ENCODE results near the gene DAD1. TPM values are rescaled to one million over a fixed set of nuclear protein-coding genes. Genes with fewer than 3 reads are reported as not detected.

The DAD1 gene
- total RNA-seq, 2 experiments from 2014 or later, result 194 to 196 TPM

DNA sequence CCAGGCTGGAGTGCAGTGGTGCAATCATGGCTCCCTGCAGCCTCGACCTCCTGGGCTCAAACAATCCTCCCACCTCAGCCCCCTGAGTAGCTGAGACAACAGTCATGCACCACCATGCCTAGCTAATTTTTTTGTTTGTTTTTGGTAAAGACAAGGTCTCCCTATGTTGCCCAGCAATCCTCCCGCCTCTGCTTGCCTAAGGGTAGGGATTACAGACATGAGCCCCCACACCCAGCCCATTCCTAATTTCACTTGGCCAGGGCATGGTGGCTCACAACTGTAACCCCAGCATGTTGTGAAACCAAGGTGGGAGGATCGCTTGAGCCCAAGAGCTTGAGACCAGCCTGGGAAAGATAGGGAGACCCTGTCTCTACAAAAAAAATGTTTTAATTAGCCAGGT lies 9.1 kb downstream of the DAD1 start:
- DNase-seq (no peak), ATAC-seq (no peak)
- no peak overlapping the region for H3K4me3 Mint-ChIP-seq
- no peaks in the 10 kb centered on the region for H3K27me3 Mint-ChIP-seq
- peaks cover 62% of the 10 kb centered on the region for H3K4me1 Mint-ChIP-seq (ENCODE audit: low read depth)
- H3K27ac Mint-ChIP-seq, result no peak overlapping the region
- TF ChIP-seq, protein P1, sequence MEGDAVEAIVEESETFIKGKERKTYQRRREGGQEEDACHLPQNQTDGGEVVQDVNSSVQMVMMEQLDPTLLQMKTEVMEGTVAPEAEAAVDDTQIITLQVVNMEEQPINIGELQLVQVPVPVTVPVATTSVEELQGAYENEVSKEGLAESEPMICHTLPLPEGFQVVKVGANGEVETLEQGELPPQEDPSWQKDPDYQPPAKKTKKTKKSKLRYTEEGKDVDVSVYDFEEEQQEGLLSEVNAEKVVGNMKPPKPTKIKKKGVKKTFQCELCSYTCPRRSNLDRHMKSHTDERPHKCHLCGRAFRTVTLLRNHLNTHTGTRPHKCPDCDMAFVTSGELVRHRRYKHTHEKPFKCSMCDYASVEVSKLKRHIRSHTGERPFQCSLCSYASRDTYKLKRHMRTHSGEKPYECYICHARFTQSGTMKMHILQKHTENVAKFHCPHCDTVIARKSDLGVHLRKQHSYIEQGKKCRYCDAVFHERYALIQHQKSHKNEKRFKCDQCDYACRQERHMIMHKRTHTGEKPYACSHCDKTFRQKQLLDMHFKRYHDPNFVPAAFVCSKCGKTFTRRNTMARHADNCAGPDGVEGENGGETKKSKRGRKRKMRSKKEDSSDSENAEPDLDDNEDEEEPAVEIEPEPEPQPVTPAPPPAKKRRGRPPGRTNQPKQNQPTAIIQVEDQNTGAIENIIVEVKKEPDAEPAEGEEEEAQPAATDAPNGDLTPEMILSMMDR (IDR thresholded peaks at IDR 0.05), result no peak
- no peaks in the 10 kb centered on the region for H3K9me3 Mint-ChIP-seq
- H3K36me3 Mint-ChIP-seq (ENCODE audit: low read depth), result peaks cover 57% of the 10 kb centered on the region
- ChIA-PET POLR2A (interaction anchor here (0.6 kb wide), 1 partner anchor 9 kb away, joined by 3 read pairs; the partner anchor contains the start of gene DAD1), CTCF (interaction anchor here (2.3 to 2.6 kb wide), 2 partner anchors 9 to 10 kb away, joined by 6 to 20 read pairs; partner anchors contain the start of gene DAD1)
- intact Hi-C loops (cut with micrococcal nuclease), result loop anchor here (10.0 kb wide), 2 partner anchors 135 to 245 kb away; partner anchors contain the start of gene MRPL52

DNA sequence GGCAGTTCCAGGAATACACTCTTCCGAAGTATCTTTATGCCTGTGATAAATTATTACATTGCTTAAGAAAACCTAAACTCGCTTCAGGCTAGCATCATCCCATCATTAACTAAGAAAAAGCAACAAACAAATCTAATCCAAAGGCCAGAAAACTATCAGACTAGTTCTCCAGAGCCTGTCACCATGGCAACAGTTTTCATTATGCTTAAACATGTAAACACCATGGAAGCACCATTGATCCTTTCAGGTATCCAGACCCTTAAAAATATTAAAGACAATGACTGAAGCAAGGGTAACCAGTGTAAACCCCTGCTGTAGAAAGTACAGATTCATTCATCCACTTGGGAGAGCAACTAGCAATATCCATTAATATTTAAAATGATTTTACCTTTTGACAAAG lies 9.8 kb downstream of the DAD1 start:
- ATAC-seq (no peak), DNase-seq (no peak)
- Mint-ChIP-seq H3K27ac (peak overlapping the region; percentile 73), H3K36me3 (ENCODE audit: low read depth) (peaks cover 57% of the 10 kb centered on the region), H3K4me1 (ENCODE audit: low read depth) (peaks cover 58% of the 10 kb centered on the region), H3K9me3 (no peaks in the 10 kb centered on the region), H3K27me3 (no peaks in the 10 kb centered on the region), H3K4me3 (peak overlapping the region; percentile 7)
- intact Hi-C loops (cut with micrococcal nuclease), result loop anchor here (10.0 kb wide), 1 partner anchor 246 kb away; the partner anchor contains the start of gene MRPL52
- CTCF ChIA-PET, result interaction anchor here (1.3 to 2.6 kb wide), 3 partner anchors 9 to 22 kb away, joined by 5 to 20 read pairs (median 6); partner anchors contain the start of gene DAD1
- POLR2A ChIA-PET, result interaction anchor here (0.6 to 1.1 kb wide), 2 partner anchors 9 to 665 kb away, joined by 3 read pairs; partner anchors contain the start of gene DAD1
- TF ChIP-seq, protein P1 (IDR thresholded peaks at IDR 0.05), result no peak

- ChIA-PET CTCF (no interaction called here), POLR2A (no interaction called here)
- TF ChIP-seq, protein P1 (IDR thresholded peaks at IDR 0.05), result no peak
- Mint-ChIP-seq H3K4me1 (ENCODE audit: low read depth) (peaks cover 57% of the 10 kb centered on the region), H3K27me3 (no peaks in the 10 kb centered on the region), H3K9me3 (no peaks in the 10 kb centered on the region), H3K36me3 (ENCODE audit: low read depth) (peaks cover 58% of the 10 kb centered on the region), H3K4me3 (no peak overlapping the region), H3K27ac (peak overlapping the region; percentile 1)
- DNase-seq (no peak), ATAC-seq (peak; percentile 45)
- intact Hi-C loops (cut with micrococcal nuclease), result loop anchor here (10.0 kb wide), 1 partner anchor 247 kb away; the partner anchor contains the start of gene MRPL52
These were observed 11.6 kb downstream of the DAD1 start for GRCh38 chr14:22577334-22577908.

DNA sequence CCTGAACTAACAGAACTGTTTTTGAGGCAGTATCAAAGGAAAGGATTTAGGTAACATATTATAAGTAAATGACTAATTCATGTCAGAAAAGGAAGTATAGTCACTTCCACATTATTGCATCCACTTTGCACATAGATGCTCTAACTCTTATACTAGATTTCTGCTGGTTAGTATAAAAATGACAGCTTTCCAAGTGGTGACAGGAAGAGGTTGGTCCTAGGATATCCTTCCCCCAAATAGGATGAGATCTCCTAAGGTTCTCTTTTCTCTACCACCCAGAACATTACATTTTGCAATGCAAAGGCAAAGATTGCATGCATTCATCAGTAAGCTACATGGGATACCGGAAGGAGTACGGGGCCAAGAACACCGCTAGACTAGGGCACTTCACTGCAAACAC lies 15.2 kb downstream of the DAD1 start:
- no peak overlapping the region for H3K27ac Mint-ChIP-seq
- POLR2A ChIA-PET, result interaction anchor here (0.9 to 15.6 kb wide), 3 partner anchors 15 to 193 kb away, joined by 3 to 397 read pairs (median 4); partner anchors contain the start of genes DAD1 and OXA1L
- H3K4me1 Mint-ChIP-seq (ENCODE audit: low read depth), result peaks cover 51% of the 10 kb centered on the region
- no peak for ATAC-seq
- H3K9me3 Mint-ChIP-seq, result no peaks in the 10 kb centered on the region
- CTCF ChIA-PET, result interaction anchor here (1.1 to 10.0 kb wide), 3 partner anchors 14 to 79 kb away, joined by 3 to 249 read pairs (median 163); partner anchors contain the start of gene DAD1
- H3K4me3 Mint-ChIP-seq, result no peak overlapping the region
- DNase-seq, result no peak
- H3K36me3 Mint-ChIP-seq (ENCODE audit: low read depth), result peaks cover 64% of the 10 kb centered on the region
- no peaks in the 10 kb centered on the region for H3K27me3 Mint-ChIP-seq
- intact Hi-C loops (cut with micrococcal nuclease), result loop anchor here (5.0 to 10.0 kb wide), 4 partner anchors 78 to 657 kb away; partner anchors contain the start of gene MRPL52
- TF ChIP-seq, protein P1 (IDR thresholded peaks at IDR 0.05), result no peak
